ENCODE results near the gene TMA7.

Gene TMA7

GRCh38 chr3:48435774-48436476 lies 4.1 kb upstream of the TMA7 start:
- peaks cover 23% of the 10 kb centered on the region for H3K36me3 ChIP-seq (ENCODE audit: control insufficient read depth, insufficient read depth, low read length)
- no peaks in the 10 kb centered on the region for H3K27me3 ChIP-seq (ENCODE audit: control insufficient read depth, insufficient read depth, low read length, poor library complexity, severe bottlenecking)
- no peak overlapping the region for H3K27ac ChIP-seq (ENCODE audit: insufficient read depth, low read depth, low read length, poor library complexity, severe bottlenecking)
- H3K9me3 ChIP-seq (ENCODE audit: control insufficient read depth, low read length): no peaks in the 10 kb centered on the region
- no peak overlapping the region for H3K4me3 ChIP-seq (ENCODE audit: insufficient read depth, low read depth, low read length)
- H3K4me1 ChIP-seq (ENCODE audit: control insufficient read depth, insufficient read depth, low read length): no peaks in the 10 kb centered on the region
- 54% methylated on average over 7 of the region's 7 CpGs for WGBS, 2 experiments

GRCh38 chr3:48436477-48436787 lies 3.6 kb upstream of the TMA7 start:
- H3K4me3 ChIP-seq (ENCODE audit: insufficient read depth, low read depth, low read length): no peak overlapping the region
- H3K27ac ChIP-seq (ENCODE audit: insufficient read depth, low read depth, low read length, poor library complexity, severe bottlenecking): no peak overlapping the region
- H3K9me3 ChIP-seq (ENCODE audit: control insufficient read depth, low read length): no peaks in the 10 kb centered on the region
- peaks cover 18% of the 10 kb centered on the region for H3K36me3 ChIP-seq (ENCODE audit: control insufficient read depth, insufficient read depth, low read length)
- no peaks in the 10 kb centered on the region for H3K27me3 ChIP-seq (ENCODE audit: control insufficient read depth, insufficient read depth, low read length, poor library complexity, severe bottlenecking)
- WGBS, 2 experiments: 45% methylated on average over 1 of the region's 1 CpG
- peaks cover 2% of the 10 kb centered on the region for H3K4me1 ChIP-seq (ENCODE audit: control insufficient read depth, insufficient read depth, low read length)

- H3K36me3 ChIP-seq (ENCODE audit: control insufficient read depth, insufficient read depth, low read length): peaks cover 15% of the 10 kb centered on the region
- WGBS, 2 experiments: 91 to 92% methylated on average over 7 of the region's 7 CpGs
- no peaks in the 10 kb centered on the region for H3K27me3 ChIP-seq (ENCODE audit: control insufficient read depth, insufficient read depth, low read length, poor library complexity, severe bottlenecking)
- no peak overlapping the region for H3K4me3 ChIP-seq (ENCODE audit: insufficient read depth, low read depth, low read length)
- H3K9me3 ChIP-seq (ENCODE audit: control insufficient read depth, low read length): no peaks in the 10 kb centered on the region
- H3K27ac ChIP-seq (ENCODE audit: insufficient read depth, low read depth, low read length, poor library complexity, severe bottlenecking): no peak overlapping the region
- peaks cover 6% of the 10 kb centered on the region for H3K4me1 ChIP-seq (ENCODE audit: control insufficient read depth, insufficient read depth, low read length)
Observed at GRCh38 chr3:48436855-48437254, 3.2 kb upstream of the TMA7 start.

- H3K9me3 ChIP-seq (ENCODE audit: control insufficient read depth, low read length): no peaks in the 10 kb centered on the region
- H3K36me3 ChIP-seq (ENCODE audit: control insufficient read depth, insufficient read depth, low read length): peaks cover 12% of the 10 kb centered on the region
- H3K27me3 ChIP-seq (ENCODE audit: control insufficient read depth, insufficient read depth, low read length, poor library complexity, severe bottlenecking): no peaks in the 10 kb centered on the region
- H3K4me1 ChIP-seq (ENCODE audit: control insufficient read depth, insufficient read depth, low read length): peaks cover 7% of the 10 kb centered on the region
- H3K4me3 ChIP-seq (ENCODE audit: insufficient read depth, low read depth, low read length): no peak overlapping the region
- H3K27ac ChIP-seq (ENCODE audit: insufficient read depth, low read depth, low read length, poor library complexity, severe bottlenecking): no peak overlapping the region
- WGBS, 2 experiments: 87 to 92% methylated on average over 4 of the region's 4 CpGs
Observed at GRCh38 chr3:48437812-48438211, 2.2 kb upstream of the TMA7 start.

GRCh38 chr3:48440590-48440958 lies 517 bp downstream of the TMA7 start:
- Histone ChIP-seq H3K4me1 (ENCODE audit: control insufficient read depth, insufficient read depth, low read length) (peaks cover 8% of the 10 kb centered on the region), H3K36me3 (ENCODE audit: control insufficient read depth, insufficient read depth, low read length) (peaks cover 14% of the 10 kb centered on the region), H3K9me3 (ENCODE audit: control insufficient read depth, low read length) (no peaks in the 10 kb centered on the region), H3K27ac (ENCODE audit: insufficient read depth, low read depth, low read length, poor library complexity, severe bottlenecking) (no peak overlapping the region), H3K27me3 (ENCODE audit: control insufficient read depth, insufficient read depth, low read length, poor library complexity, severe bottlenecking) (no peaks in the 10 kb centered on the region), H3K4me3 (ENCODE audit: insufficient read depth, low read depth, low read length) (peak overlapping the region; percentile 96)
- 2% methylated on average over 21 of the region's 21 CpGs for WGBS, 2 experiments

- H3K27ac ChIP-seq (ENCODE audit: insufficient read depth, low read depth, low read length, poor library complexity, severe bottlenecking): no peak overlapping the region
- H3K4me3 ChIP-seq (ENCODE audit: insufficient read depth, low read depth, low read length): no peak overlapping the region
- H3K36me3 ChIP-seq (ENCODE audit: control insufficient read depth, insufficient read depth, low read length): peaks cover 14% of the 10 kb centered on the region
- WGBS, 2 experiments: 91 to 95% methylated on average over 6 of the region's 6 CpGs
- H3K27me3 ChIP-seq (ENCODE audit: control insufficient read depth, insufficient read depth, low read length, poor library complexity, severe bottlenecking): no peaks in the 10 kb centered on the region
- H3K4me1 ChIP-seq (ENCODE audit: control insufficient read depth, insufficient read depth, low read length): peaks cover 12% of the 10 kb centered on the region
- H3K9me3 ChIP-seq (ENCODE audit: control insufficient read depth, low read length): no peaks in the 10 kb centered on the region
Observed at GRCh38 chr3:48441940-48442339, 1.9 kb downstream of the TMA7 start.

GRCh38 chr3:48445277-48445882 lies 5.3 kb downstream of the TMA7 start:
- no peaks in the 10 kb centered on the region for H3K27me3 ChIP-seq (ENCODE audit: control insufficient read depth, insufficient read depth, low read length, poor library complexity, severe bottlenecking)
- no peaks in the 10 kb centered on the region for H3K9me3 ChIP-seq (ENCODE audit: control insufficient read depth, low read length)
- no peak overlapping the region for H3K27ac ChIP-seq (ENCODE audit: insufficient read depth, low read depth, low read length, poor library complexity, severe bottlenecking)
- 92 to 93% methylated on average over 6 of the region's 6 CpGs for WGBS, 2 experiments
- peaks cover 22% of the 10 kb centered on the region for H3K4me1 ChIP-seq (ENCODE audit: control insufficient read depth, insufficient read depth, low read length)
- peak overlapping the region; percentile 96 for H3K4me3 ChIP-seq (ENCODE audit: insufficient read depth, low read depth, low read length)
- peaks cover 14% of the 10 kb centered on the region for H3K36me3 ChIP-seq (ENCODE audit: control insufficient read depth, insufficient read depth, low read length)

- Histone ChIP-seq H3K36me3 (ENCODE audit: control insufficient read depth, insufficient read depth, low read length) (peaks cover 14% of the 10 kb centered on the region), H3K9me3 (ENCODE audit: control insufficient read depth, low read length) (no peaks in the 10 kb centered on the region), H3K27ac (ENCODE audit: insufficient read depth, low read depth, low read length, poor library complexity, severe bottlenecking) (no peak overlapping the region), H3K4me3 (ENCODE audit: insufficient read depth, low read depth, low read length) (peak overlapping the region; percentile 96), H3K27me3 (ENCODE audit: control insufficient read depth, insufficient read depth, low read length, poor library complexity, severe bottlenecking) (no peaks in the 10 kb centered on the region), H3K4me1 (ENCODE audit: control insufficient read depth, insufficient read depth, low read length) (peaks cover 22% of the 10 kb centered on the region)
- 19 to 22% methylated on average over 6 of the region's 6 CpGs for WGBS, 2 experiments
Observed at GRCh38 chr3:48446043-48446424, 6.0 kb downstream of the TMA7 start.

- 0% methylated on average over 91 of the region's 91 CpGs for WGBS, 2 experiments
- peaks cover 14% of the 10 kb centered on the region for H3K36me3 ChIP-seq (ENCODE audit: control insufficient read depth, insufficient read depth, low read length)
- H3K9me3 ChIP-seq (ENCODE audit: control insufficient read depth, low read length): no peaks in the 10 kb centered on the region
Observed at GRCh38 chr3:48446425-48447193, 6.6 kb downstream of the TMA7 start, which contains the start of gene ATRIP. Gene ATRIP (plus strand): TSS chr3:48446737. CDS start chr3:48446846, 109 bp downstream.

GRCh38 chr3:48451270-48451669 lies 11.2 kb downstream of the TMA7 start:
- peaks cover 10% of the 10 kb centered on the region for H3K4me1 ChIP-seq (ENCODE audit: control insufficient read depth, insufficient read depth, low read length)
- H3K27me3 ChIP-seq (ENCODE audit: control insufficient read depth, insufficient read depth, low read length, poor library complexity, severe bottlenecking): no peaks in the 10 kb centered on the region
- H3K9me3 ChIP-seq (ENCODE audit: control insufficient read depth, low read length): no peaks in the 10 kb centered on the region
- H3K4me3 ChIP-seq (ENCODE audit: insufficient read depth, low read depth, low read length): no peak overlapping the region
- 88 to 92% methylated on average over 1 of the region's 1 CpG for WGBS, 2 experiments
- peaks cover 34% of the 10 kb centered on the region for H3K36me3 ChIP-seq (ENCODE audit: control insufficient read depth, insufficient read depth, low read length)
- no peak overlapping the region for H3K27ac ChIP-seq (ENCODE audit: insufficient read depth, low read depth, low read length, poor library complexity, severe bottlenecking)

More at GRCh38 chr3:48446425-48447193, 6.6 kb downstream of the TMA7 start, which contains the start of gene ATRIP:
- Histone ChIP-seq H3K4me3 (ENCODE audit: insufficient read depth, low read depth, low read length) (peak within 1 kb of the TSS; percentile 96), H3K27me3 (ENCODE audit: control insufficient read depth, insufficient read depth, low read length, poor library complexity, severe bottlenecking) (no peaks in the 10 kb centered on the region), H3K27ac (ENCODE audit: insufficient read depth, low read depth, low read length, poor library complexity, severe bottlenecking) (peak within 1 kb of the TSS; percentile 90), H3K4me1 (ENCODE audit: control insufficient read depth, insufficient read depth, low read length) (peaks cover 19% of the 10 kb centered on the region)
